KMS-11 (cell line): ENCODE measurements around the gene POU3F1.

Experiments used
- H2AFZ ChIP-seq: fragments of 200-600 bp; sonication (generic); 2 replicates; pipeline ENCODE4 v1.6.1; 2016; ENCODE audit warnings: antibody characterized with exemption, mixed run types, low read depth
- H3K27ac ChIP-seq: fragments of 200-600 bp; sonication (generic); 2 replicates; pipeline ENCODE4 v1.6.1; 2016; ENCODE audit warnings: mild to moderate bottlenecking, mixed run types
- H3K27me3 ChIP-seq: fragments of 200-600 bp; sonication (generic); 2 replicates; pipeline ENCODE4 v1.6.1; 2017; ENCODE audit warnings: mild to moderate bottlenecking, low read depth, mixed run types, moderate library complexity; ENCODE audit not compliant: insufficient read depth
- H3K36me3 ChIP-seq: fragments of 200-600 bp; sonication (generic); 2 replicates; pipeline ENCODE4 v1.6.1; 2017; ENCODE audit warnings: mild to moderate bottlenecking, mixed run types; ENCODE audit not compliant: insufficient read depth
- H3K4me1 ChIP-seq: fragments of 200-600 bp; sonication (generic); 2 replicates; pipeline ENCODE4 v1.6.1; 2016; ENCODE audit warnings: mild to moderate bottlenecking, low read depth, mixed run types; ENCODE audit not compliant: poor library complexity, severe bottlenecking
- H3K4me2 ChIP-seq: fragments of 200-600 bp; sonication (generic); 2 replicates; pipeline ENCODE4 v1.7.0; 2016; ENCODE audit warnings: mild to moderate bottlenecking, mixed run types
- H3K4me3 ChIP-seq: fragments of 200-600 bp; sonication (generic); IDR thresholded peaks from 2 replicates; pipeline ENCODE4 v1.6.1; 2017; ENCODE audit warnings: low read depth, low read length, mixed read lengths; ENCODE audit not compliant: insufficient read depth
- H3K79me2 ChIP-seq: fragments of 200-600 bp; sonication (generic); 2 replicates; pipeline ENCODE4 v1.6.1; 2016; ENCODE audit warnings: low read depth, mixed run types; ENCODE audit not compliant: insufficient read depth
- H3K9ac ChIP-seq: fragments of 200-600 bp; sonication (generic); 2 replicates; pipeline ENCODE4 v1.6.1; 2016; ENCODE audit warnings: mild to moderate bottlenecking, mixed run types
- H4K20me1 ChIP-seq: fragments of 200-600 bp; sonication (generic); 2 replicates; pipeline ENCODE4 v1.6.1; 2016; ENCODE audit warnings: mild to moderate bottlenecking, mixed run types; ENCODE audit not compliant: insufficient read depth
- TF ChIP-seq, protein P1 (sequence below): fragments of 200-600 bp; sonication (generic); conservative IDR thresholded peaks from 2 replicates; pipeline ENCODE4 v1.6.1; 2017; ENCODE audit warnings: low read depth, mild to moderate bottlenecking, antibody characterized with exemption, low read length, moderate library complexity, mixed read lengths

Gene POU3F1

DNA sequence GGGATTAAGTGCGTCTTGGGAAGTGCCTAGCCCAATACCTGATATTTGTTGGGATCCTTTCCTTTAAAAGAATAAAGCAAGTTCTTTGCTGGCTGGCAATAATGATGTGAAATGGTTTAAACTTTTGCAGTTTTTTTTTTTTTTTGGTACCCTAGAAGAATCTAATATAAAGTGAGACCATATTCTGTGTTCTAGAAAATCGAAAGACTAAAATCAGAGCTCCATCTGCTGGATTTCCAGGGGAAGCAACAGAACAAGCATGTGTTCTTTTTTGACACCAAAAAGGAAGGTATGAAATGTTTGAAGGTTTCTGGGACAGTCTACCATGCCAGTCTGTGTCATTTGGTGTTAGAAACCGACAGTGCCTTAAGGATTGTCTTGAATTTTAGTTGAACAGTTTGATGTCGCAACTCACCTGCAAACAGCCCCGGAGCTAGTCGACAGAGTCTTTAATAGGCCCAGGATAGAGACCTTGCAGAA lies 27.7 kb downstream of the POU3F1 start:
- Histone ChIP-seq H3K36me3 (peaks cover 10% of the 10 kb centered on the region; the same call in 1 of the 2 replicates), H3K4me1 (peaks cover 29% of the 10 kb centered on the region), H3K9ac (no peak overlapping the region), H2AFZ (no peak overlapping the region), H3K27ac (no peak overlapping the region), H4K20me1 (no peaks in the 10 kb centered on the region; the same call in 1 of the 2 replicates), H3K4me2 (no peak overlapping the region), H3K27me3 (no peaks in the 10 kb centered on the region), H3K79me2 (peaks cover 50% of the 10 kb centered on the region), H3K4me3 (no peak overlapping the region)
- TF ChIP-seq, protein P1, sequence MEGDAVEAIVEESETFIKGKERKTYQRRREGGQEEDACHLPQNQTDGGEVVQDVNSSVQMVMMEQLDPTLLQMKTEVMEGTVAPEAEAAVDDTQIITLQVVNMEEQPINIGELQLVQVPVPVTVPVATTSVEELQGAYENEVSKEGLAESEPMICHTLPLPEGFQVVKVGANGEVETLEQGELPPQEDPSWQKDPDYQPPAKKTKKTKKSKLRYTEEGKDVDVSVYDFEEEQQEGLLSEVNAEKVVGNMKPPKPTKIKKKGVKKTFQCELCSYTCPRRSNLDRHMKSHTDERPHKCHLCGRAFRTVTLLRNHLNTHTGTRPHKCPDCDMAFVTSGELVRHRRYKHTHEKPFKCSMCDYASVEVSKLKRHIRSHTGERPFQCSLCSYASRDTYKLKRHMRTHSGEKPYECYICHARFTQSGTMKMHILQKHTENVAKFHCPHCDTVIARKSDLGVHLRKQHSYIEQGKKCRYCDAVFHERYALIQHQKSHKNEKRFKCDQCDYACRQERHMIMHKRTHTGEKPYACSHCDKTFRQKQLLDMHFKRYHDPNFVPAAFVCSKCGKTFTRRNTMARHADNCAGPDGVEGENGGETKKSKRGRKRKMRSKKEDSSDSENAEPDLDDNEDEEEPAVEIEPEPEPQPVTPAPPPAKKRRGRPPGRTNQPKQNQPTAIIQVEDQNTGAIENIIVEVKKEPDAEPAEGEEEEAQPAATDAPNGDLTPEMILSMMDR: peak; percentile 44

DNA sequence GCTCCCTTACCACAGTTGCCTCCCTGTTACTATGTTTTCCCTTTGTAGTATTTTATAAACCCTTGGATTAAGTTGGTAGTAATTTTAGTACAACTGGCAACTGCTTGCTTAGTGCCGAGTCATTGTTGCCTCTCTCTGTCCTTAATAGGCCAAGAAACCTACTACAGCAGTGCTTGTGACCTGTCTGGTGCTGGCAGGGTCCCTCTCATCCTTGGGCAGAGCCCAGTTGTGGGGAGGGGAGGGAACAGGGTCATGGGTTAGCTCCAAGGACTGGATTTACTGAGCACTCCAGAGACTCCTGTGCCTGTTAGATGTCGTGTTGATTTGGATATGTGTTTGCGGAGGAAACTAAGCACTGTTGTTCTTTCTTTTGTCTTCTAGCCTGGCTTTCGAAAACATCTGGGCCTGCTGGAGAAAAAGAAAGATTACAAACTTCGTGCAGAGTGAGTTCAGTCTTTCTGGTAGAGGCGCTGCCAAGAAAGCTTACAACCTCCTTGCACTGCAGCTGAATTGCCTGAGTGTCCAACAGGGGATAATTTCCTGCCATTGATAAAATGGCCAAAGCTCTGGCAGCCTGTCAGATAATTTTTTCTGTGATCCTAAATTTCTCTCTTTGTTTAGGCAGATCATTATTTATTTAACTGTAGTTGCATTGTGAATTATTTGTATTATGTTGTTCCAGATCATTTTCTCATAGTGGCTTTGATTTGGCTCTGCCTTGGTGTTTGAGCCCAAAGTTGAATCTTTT lies 30.4 kb downstream of the POU3F1 start:
- peak overlapping the region; percentile 18; the same call in 1 of the 2 replicates for H3K27ac ChIP-seq
- peaks cover 10% of the 10 kb centered on the region; the same call in 1 of the 2 replicates for H3K36me3 ChIP-seq
- peaks cover 64% of the 10 kb centered on the region for H3K79me2 ChIP-seq
- TF ChIP-seq, protein P1: no peak
- no peaks in the 10 kb centered on the region; the same call in 1 of the 2 replicates for H4K20me1 ChIP-seq
- H3K4me1 ChIP-seq: peaks cover 36% of the 10 kb centered on the region
- H2AFZ ChIP-seq: no peak overlapping the region
- no peak overlapping the region for H3K9ac ChIP-seq
- H3K4me2 ChIP-seq: no peak overlapping the region; the same call in 1 of the 2 replicates
- H3K27me3 ChIP-seq: no peaks in the 10 kb centered on the region
- no peak overlapping the region for H3K4me3 ChIP-seq

DNA sequence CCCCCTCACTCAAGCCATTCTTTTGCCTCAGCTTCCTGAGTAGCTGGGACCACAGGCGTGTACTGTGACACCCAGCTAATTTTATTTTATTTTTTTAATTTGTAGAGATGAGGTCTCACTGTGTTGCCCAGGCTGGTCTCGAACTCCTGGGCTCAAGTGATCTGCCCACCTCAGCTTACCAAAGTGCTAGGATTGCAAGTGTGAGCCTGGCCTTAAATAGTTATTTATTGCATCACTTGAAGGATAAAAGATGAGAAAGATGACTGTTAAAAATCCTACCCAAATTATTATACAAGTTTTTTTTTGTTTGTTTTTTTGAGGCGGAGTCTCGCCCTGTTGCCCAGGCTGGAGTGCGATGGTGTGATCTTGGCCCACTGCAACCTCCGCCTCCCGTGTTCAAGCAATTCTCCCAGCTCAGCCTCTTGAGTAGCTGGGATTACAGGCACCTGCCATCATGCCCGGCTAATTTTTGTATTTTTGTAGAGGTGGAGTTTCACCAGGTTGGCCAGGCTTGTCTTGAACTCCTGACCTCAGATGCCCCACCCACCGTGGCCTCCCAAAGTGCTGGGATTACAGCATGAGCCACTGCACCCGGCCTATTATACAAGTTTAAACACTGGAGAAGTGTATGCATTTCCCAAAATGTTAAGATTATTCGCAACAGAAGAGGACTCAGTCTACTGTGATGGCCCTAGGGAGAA lies 31.7 kb downstream of the POU3F1 start:
- Histone ChIP-seq H3K36me3 (peaks cover 10% of the 10 kb centered on the region; the same call in 1 of the 2 replicates), H3K27ac (no peak overlapping the region; the same call in 1 of the 2 replicates), H3K4me3 (no peak overlapping the region), H3K9ac (no peak overlapping the region), H3K4me1 (peaks cover 36% of the 10 kb centered on the region), H3K27me3 (no peaks in the 10 kb centered on the region), H2AFZ (no peak overlapping the region), H3K79me2 (peaks cover 54% of the 10 kb centered on the region), H3K4me2 (peak overlapping the region; percentile 74), H4K20me1 (no peaks in the 10 kb centered on the region; the same call in 1 of the 2 replicates)
- TF ChIP-seq, protein P1: no peak

DNA sequence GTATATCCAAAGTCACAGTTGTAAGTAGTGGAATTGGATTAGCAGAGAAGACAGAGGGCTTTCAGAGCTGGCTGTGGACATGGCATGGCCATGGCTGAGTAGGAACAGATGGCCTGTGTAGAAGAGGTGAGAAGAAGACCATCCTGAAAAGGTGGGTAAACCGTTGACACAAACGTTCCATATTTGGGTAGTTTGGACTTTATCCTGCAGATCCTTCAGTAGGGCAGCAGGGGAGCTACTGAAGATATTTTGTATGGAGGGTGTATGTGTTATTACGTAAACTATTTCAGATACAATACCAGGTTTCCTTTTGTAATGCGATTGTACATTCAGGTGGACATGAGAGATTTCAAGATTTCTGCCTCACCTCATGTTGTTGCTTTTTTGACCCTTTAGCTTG lies 32.4 kb downstream of the POU3F1 start:
- H3K4me3 ChIP-seq: no peak overlapping the region
- peak overlapping the region; percentile 74 for H3K4me2 ChIP-seq
- H3K27me3 ChIP-seq: no peaks in the 10 kb centered on the region
- no peak overlapping the region for H3K27ac ChIP-seq
- H3K9ac ChIP-seq: no peak overlapping the region
- peaks cover 43% of the 10 kb centered on the region for H3K4me1 ChIP-seq
- no peaks in the 10 kb centered on the region; the same call in 1 of the 2 replicates for H4K20me1 ChIP-seq
- peaks cover 53% of the 10 kb centered on the region for H3K79me2 ChIP-seq
- TF ChIP-seq, protein P1: no peak
- H2AFZ ChIP-seq: no peak overlapping the region
- H3K36me3 ChIP-seq: peaks cover 6% of the 10 kb centered on the region; the same call in 1 of the 2 replicates
